ENCODE measurements around the gene NTNG1.

The NTNG1 gene

GRCh38 chr1:107394301-107394700 lies 253.5 kb downstream of the NTNG1 start:
- DNase-seq (ENCODE audit: low read depth in 1 of 2, low spot score in 1 of 2), result no peak

GRCh38 chr1:107401704-107402103 lies 260.9 kb downstream of the NTNG1 start:
- DNase-seq (ENCODE audit: low read depth in 1 of 2, low spot score in 1 of 2), result no peak

GRCh38 chr1:107404756-107405155 lies 263.9 kb downstream of the NTNG1 start:
- DNase-seq (ENCODE audit: low read depth in 1 of 2, low spot score in 1 of 2), result no peak

GRCh38 chr1:107405236-107405635 lies 264.4 kb downstream of the NTNG1 start:
- no peak for DNase-seq (ENCODE audit: low read depth in 1 of 2, low spot score in 1 of 2)

- DNase-seq (ENCODE audit: low read depth in 1 of 2, low spot score in 1 of 2), result no peak
Observed at GRCh38 chr1:107407011-107407410, 266.2 kb downstream of the NTNG1 start.

GRCh38 chr1:107413546-107413945 lies 272.7 kb downstream of the NTNG1 start:
- no peak for DNase-seq (ENCODE audit: low read depth in 1 of 2, low spot score in 1 of 2)

GRCh38 chr1:107413951-107414350 lies 273.1 kb downstream of the NTNG1 start:
- no peak for DNase-seq (ENCODE audit: low read depth in 1 of 2, low spot score in 1 of 2)

- no peak for DNase-seq (ENCODE audit: low read depth in 1 of 2, low spot score in 1 of 2)
Observed at GRCh38 chr1:107414550-107414949, 273.7 kb downstream of the NTNG1 start.

GRCh38 chr1:107415241-107415640 lies 274.4 kb downstream of the NTNG1 start:
- DNase-seq (ENCODE audit: low read depth in 1 of 2, low spot score in 1 of 2), result no peak

GRCh38 chr1:107419003-107419402 lies 278.2 kb downstream of the NTNG1 start:
- DNase-seq (ENCODE audit: low read depth in 1 of 2, low spot score in 1 of 2), result no peak

GRCh38 chr1:107422901-107423300 lies 282.1 kb downstream of the NTNG1 start:
- DNase-seq (ENCODE audit: low read depth in 1 of 2, low spot score in 1 of 2), result no peak

GRCh38 chr1:107430540-107431228 lies 289.8 kb downstream of the NTNG1 start:
- DNase-seq (ENCODE audit: low read depth in 1 of 2, low spot score in 1 of 2), result peak in 1 of 2 donors; percentile 2

- no peak for DNase-seq (ENCODE audit: low read depth in 1 of 2, low spot score in 1 of 2)
Observed at GRCh38 chr1:107432108-107432507, 291.3 kb downstream of the NTNG1 start.

- no peak for DNase-seq (ENCODE audit: low read depth in 1 of 2, low spot score in 1 of 2)
Observed at GRCh38 chr1:107433068-107433467, 292.2 kb downstream of the NTNG1 start.

- no peak for DNase-seq (ENCODE audit: low read depth in 1 of 2, low spot score in 1 of 2)
Observed at GRCh38 chr1:107433635-107434360, 293.0 kb downstream of the NTNG1 start.

- no peak for DNase-seq (ENCODE audit: low read depth in 1 of 2, low spot score in 1 of 2)
Observed at GRCh38 chr1:107434361-107434693, 293.5 kb downstream of the NTNG1 start.

- no peak for DNase-seq (ENCODE audit: low read depth in 1 of 2, low spot score in 1 of 2)
Observed at GRCh38 chr1:107436552-107437241, 295.9 kb downstream of the NTNG1 start.

- no peak for DNase-seq (ENCODE audit: low read depth in 1 of 2, low spot score in 1 of 2)
Observed at GRCh38 chr1:107439567-107439966, 298.7 kb downstream of the NTNG1 start.

GRCh38 chr1:107442551-107442950 lies 301.7 kb downstream of the NTNG1 start:
- no peak for DNase-seq (ENCODE audit: low read depth in 1 of 2, low spot score in 1 of 2)

- DNase-seq (ENCODE audit: low read depth in 1 of 2, low spot score in 1 of 2), result no peak
Observed at GRCh38 chr1:107443027-107443426, 302.2 kb downstream of the NTNG1 start.

GRCh38 chr1:107443860-107444259 lies 303.0 kb downstream of the NTNG1 start:
- DNase-seq (ENCODE audit: low read depth in 1 of 2, low spot score in 1 of 2), result no peak

- no peak for DNase-seq (ENCODE audit: low read depth in 1 of 2, low spot score in 1 of 2)
Observed at GRCh38 chr1:107444302-107444701, 303.5 kb downstream of the NTNG1 start.
